Fibroblast of lung (primary cell): Measurements from ENCODE around the gene RBM17.

Experiments used
- CTCF ChIP-seq, 2 donors: IDR thresholded peaks in 1 of 2; conservative IDR thresholded peaks in 1 of 2; 1 replicate in 1 of 2; 2 replicates in 1 of 2; pipeline ENCODE4 v1.5.1; 2011 to 2012; ENCODE audit warnings: low read length in 2 of 2, control low read depth in 1 of 2, inconsistent platforms in 1 of 2, low read depth in 1 of 2, mild to moderate bottlenecking in 1 of 2
- EZH2 ChIP-seq: IDR thresholded peaks from 2 replicates; pipeline ENCODE4 v1.5.1; 2012; ENCODE audit warnings: low read length, control low read depth, mild to moderate bottlenecking; ENCODE audit errors: missing control alignments

- TF ChIP-seq CTCF (conservative IDR thresholded peaks at IDR 0.05 in 1 of 2, IDR thresholded peaks at IDR 0.05 in 1 of 2; ENCODE audit: low read depth in 1 of 2, low read length in 2 of 2) (no peak), EZH2 (no peak)
Measured at GRCh38 chr10:6072215-6072934, 16.5 kb upstream of the RBM17 start.
